HEK293T (cell line): ENCODE measurements around the gene DDX51.
A peak's percentile ranks its signal among the peaks of the same experiment; 100 is the strongest.

Experiments
- CTCF ChIA-PET: fragments of 350-600 bp; formaldehyde crosslinking; extraction: SDS; loops from one replicate; lab custom pipeline; 2021; ENCODE audit warnings: antibody characterized with exemption, inconsistent platforms; lab: Yijun Ruan, JAX
- POLR2A ChIA-PET: fragments of 350-600 bp; formaldehyde crosslinking; extraction: SDS; loops from one replicate; lab custom pipeline; 2020; ENCODE audit warnings: antibody characterized with exemption, inconsistent platforms; lab: Yijun Ruan, JAX
- DNase-seq: peaks from one replicate; pipeline ENCODE4 v3.0.0; 2012; ENCODE audit warnings: mixed read lengths; ENCODE audit errors: extremely low spot score
- ARNT ChIP-seq: fragments of 450-650 bp; IDR thresholded peaks from 2 replicates; pipeline ENCODE4 v1.6.1; 2017; ENCODE audit warnings: mild to moderate bottlenecking
- BHLHE40 ChIP-seq: fragments of 450-650 bp; IDR thresholded peaks from 2 replicates; pipeline ENCODE4 v1.6.1; 2016; ENCODE audit warnings: mild to moderate bottlenecking, moderate library complexity, borderline replicate concordance
- CTBP1 ChIP-seq: fragments of 450-650 bp; IDR thresholded peaks from 2 replicates; pipeline ENCODE4 v1.6.1; 2016; ENCODE audit warnings: borderline replicate concordance
- ELF4 ChIP-seq: fragments of 450-650 bp; IDR thresholded peaks from 2 replicates; pipeline ENCODE4 v1.6.1; 2017; ENCODE audit warnings: antibody characterized with exemption
- FOXA1 ChIP-seq: fragments of 450-650 bp; IDR thresholded peaks from 2 replicates; pipeline ENCODE4 v1.6.1; 2016; ENCODE audit warnings: mild to moderate bottlenecking
- FOXK2 ChIP-seq: fragments of 450-650 bp; IDR thresholded peaks from 2 replicates; pipeline ENCODE4 v1.6.1; 2016; ENCODE audit warnings: mild to moderate bottlenecking
- FOXM1 ChIP-seq: fragments of 450-650 bp; IDR thresholded peaks from 2 replicates; pipeline ENCODE4 v1.6.1; 2017; ENCODE audit warnings: mild to moderate bottlenecking, borderline replicate concordance
- HDGF ChIP-seq: fragments of 450-650 bp; IDR thresholded peaks from 2 replicates; pipeline ENCODE4 v1.6.1; 2017; ENCODE audit warnings: antibody characterized with exemption, borderline replicate concordance
- L3MBTL2 ChIP-seq: fragments of 450-650 bp; conservative IDR thresholded peaks from 2 replicates; pipeline ENCODE4 v1.6.1; 2016; ENCODE audit warnings: mild to moderate bottlenecking
- LEF1 ChIP-seq: fragments of 450-650 bp; IDR thresholded peaks from 2 replicates; pipeline ENCODE4 v1.6.1; 2017; ENCODE audit warnings: mild to moderate bottlenecking, borderline replicate concordance
- NFRKB ChIP-seq: fragments of 450-650 bp; IDR thresholded peaks from 2 replicates; pipeline ENCODE4 v1.6.1; 2016; ENCODE audit warnings: mild to moderate bottlenecking, moderate library complexity
- SP1 ChIP-seq: fragments of 450-650 bp; IDR thresholded peaks from 2 replicates; pipeline ENCODE4 v1.6.1; 2017
- SUZ12 ChIP-seq: fragments of 450-650 bp; IDR thresholded peaks from 2 replicates; pipeline ENCODE4 v1.6.1; 2016; ENCODE audit warnings: mild to moderate bottlenecking
- TARDBP ChIP-seq: fragments of 450-650 bp; IDR thresholded peaks from 2 replicates; pipeline ENCODE4 v1.6.1; 2016
- ZNF384 ChIP-seq: fragments of 450-650 bp; IDR thresholded peaks from 2 replicates; pipeline ENCODE4 v1.6.1; 2016
- TF ChIP-seq, protein P1 (sequence below): fragments of 450-650 bp; IDR thresholded peaks from 2 replicates; pipeline ENCODE4 v1.6.1; 2016

The DDX51 gene, protein sequence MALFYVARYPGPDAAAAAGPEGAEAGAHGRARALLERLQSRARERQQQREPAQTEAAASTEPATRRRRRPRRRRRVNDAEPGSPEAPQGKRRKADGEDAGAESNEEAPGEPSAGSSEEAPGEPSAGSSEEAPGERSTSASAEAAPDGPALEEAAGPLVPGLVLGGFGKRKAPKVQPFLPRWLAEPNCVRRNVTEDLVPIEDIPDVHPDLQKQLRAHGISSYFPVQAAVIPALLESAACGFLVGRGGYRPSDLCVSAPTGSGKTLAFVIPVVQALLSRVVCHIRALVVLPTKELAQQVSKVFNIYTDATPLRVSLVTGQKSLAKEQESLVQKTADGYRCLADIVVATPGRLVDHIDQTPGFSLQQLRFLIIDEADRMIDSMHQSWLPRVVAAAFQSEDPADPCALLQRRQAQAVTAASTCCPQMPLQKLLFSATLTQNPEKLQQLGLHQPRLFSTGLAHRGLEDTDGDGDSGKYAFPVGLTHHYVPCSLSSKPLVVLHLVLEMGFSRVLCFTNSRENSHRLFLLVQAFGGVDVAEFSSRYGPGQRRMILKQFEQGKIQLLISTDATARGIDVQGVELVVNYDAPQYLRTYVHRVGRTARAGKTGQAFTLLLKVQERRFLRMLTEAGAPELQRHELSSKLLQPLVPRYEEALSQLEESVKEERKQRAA

DNA sequence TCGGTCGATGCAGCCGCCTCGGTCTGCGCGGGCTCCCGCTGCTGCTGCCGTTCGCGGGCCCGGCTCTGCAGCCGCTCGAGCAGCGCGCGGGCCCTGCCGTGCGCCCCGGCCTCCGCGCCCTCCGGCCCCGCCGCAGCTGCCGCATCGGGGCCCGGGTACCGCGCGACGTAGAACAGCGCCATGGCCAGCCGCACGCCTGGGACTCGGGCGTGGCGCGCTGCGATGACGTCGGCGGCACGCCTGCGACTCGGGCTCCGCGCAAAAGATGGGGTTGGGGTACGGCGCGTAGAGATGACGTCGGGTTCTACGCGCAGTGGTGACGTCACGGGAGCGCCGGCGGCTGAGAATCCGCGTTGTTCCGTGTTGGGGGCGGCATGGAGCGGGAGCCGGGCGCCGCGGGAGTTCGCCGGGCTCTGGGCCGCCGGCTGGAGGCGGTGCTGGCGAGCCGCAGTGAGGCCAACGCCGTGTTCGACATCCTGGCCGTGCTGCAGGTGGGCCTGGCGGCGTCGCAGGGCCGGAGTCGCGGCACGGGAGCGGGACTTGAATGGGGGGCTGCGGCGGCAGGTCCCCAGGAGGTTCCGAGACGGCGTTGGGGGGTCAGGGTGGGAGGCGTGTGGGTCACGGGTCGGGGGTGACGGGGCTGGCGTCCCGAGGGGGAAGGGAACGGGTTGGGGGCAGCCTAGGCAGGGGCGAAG, at the start of gene DDX51, which contains the start of gene NOC4L:
TSS of gene DDX51 (minus strand) at position 205 of the 695 bp plus-strand sequence. CDS start at position 182, 23 bp downstream.
TSS of gene NOC4L (plus strand) at position 343 of the 695 bp plus-strand sequence. CDS start at position 375, 32 bp downstream.
- CTCF ChIA-PET, result no interaction called here
- TF ChIP-seq L3MBTL2 (no peak), FOXA1 (no peak), BHLHE40 (no peak), ELF4 (peak; percentile 26), FOXM1 (no peak), SP1 (no peak), HDGF (no peak), ZNF384 (no peak), FOXK2 (no peak), CTBP1 (no peak), TARDBP (no peak), ARNT (0 out of 2 replicates have a peak, but pooled peaks have one; percentile 3)
- peak; percentile 97 for DNase-seq
- POLR2A ChIA-PET, result no interaction called here

DNA sequence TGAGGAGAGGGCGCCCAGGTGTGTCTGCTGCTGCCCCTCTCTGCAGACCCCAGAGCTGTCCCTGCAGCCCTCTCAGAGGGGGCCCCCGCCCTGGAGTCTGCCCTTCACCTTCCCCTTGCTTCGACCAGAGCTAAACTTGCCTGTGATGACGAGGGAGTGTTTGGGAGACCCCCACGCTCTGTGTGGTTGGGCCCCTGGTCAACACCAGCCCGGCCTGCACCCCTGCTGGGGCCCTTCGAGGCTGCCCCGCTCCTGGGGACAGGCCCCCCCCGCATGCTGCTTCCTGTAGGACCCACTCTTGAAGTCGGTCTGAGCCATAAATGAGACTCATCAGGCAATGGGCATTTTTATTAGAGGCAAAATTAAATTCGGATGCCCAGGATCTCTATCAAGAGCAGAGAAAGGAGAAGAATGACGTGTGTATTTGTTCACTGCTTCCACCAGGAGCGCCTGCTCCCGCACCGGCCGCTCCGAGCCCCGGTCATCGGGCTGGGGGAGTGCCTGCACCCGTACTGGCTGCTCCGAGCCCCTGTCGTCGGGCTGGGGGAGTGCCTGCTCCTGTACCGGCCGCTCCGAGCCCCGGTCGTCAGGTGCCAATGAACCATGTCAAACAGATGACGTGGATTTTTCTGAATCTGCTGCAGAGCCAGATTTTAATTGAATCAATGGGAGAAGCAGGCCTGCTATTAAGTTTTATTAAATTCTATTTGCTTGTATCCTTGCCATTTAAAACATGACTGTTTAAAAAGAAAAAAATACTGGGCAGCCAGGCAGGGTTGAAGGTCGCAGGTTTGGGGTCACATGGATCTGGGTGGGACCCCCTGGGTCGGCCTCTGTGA, 47.8 kb upstream of the DDX51 start:
- POLR2A ChIA-PET, result no interaction called here
- CTCF ChIA-PET, result no interaction called here
- no peak for DNase-seq
- TF ChIP-seq, protein P1, sequence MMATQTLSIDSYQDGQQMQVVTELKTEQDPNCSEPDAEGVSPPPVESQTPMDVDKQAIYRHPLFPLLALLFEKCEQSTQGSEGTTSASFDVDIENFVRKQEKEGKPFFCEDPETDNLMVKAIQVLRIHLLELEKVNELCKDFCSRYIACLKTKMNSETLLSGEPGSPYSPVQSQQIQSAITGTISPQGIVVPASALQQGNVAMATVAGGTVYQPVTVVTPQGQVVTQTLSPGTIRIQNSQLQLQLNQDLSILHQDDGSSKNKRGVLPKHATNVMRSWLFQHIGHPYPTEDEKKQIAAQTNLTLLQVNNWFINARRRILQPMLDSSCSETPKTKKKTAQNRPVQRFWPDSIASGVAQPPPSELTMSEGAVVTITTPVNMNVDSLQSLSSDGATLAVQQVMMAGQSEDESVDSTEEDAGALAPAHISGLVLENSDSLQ, result no peak
- TF ChIP-seq BHLHE40, result no peak
- TF ChIP-seq FOXA1, result no peak
- TF ChIP-seq CTBP1, result no peak
- no peak for TF ChIP-seq FOXM1
- no peak for TF ChIP-seq NFRKB
- no peak for TF ChIP-seq TARDBP
- TF ChIP-seq HDGF, result no peak
- TF ChIP-seq L3MBTL2, result no peak
- no peak for TF ChIP-seq SP1
- no peak for TF ChIP-seq SUZ12
- no peak for TF ChIP-seq ARNT
- TF ChIP-seq FOXK2, result no peak
- TF ChIP-seq ELF4, result no peak
- no peak for TF ChIP-seq ZNF384
- TF ChIP-seq LEF1, result no peak

DNA sequence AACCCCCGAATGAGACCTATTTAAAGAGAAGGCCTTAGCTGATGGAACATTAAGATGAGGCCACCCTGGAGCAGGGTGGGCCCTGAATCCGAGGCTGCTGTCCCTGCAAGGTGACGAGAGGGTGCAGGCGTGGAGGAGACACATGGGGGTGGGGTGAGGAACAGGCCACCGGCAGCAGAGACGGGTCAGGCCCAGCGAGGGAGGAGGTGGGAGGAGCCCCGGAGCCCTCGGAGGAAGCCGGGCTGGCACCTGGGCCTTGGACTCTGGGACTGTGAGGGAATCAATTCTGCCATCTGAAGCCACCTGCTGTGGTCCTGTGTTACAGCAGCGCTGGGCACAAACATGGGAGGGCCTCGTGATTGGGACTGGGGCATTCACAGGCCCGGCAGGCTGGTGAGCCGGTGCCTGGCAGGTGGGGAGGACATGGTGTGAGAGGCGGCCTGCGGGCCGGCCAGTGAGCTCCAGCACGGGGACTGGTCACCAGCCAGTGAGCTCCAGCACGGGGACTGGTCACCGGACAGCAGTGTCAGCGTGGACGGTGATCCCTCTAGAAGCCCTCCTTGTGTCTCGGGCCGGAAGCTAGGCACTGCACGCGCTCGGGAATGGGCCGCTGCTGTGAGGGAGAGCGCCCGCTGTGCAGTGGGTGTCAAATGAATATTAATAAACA, 46.8 kb upstream of the DDX51 start:
- no peak for DNase-seq
- POLR2A ChIA-PET, result no interaction called here
- CTCF ChIA-PET, result no interaction called here
- TF ChIP-seq, protein P1, result no peak
- TF ChIP-seq ARNT (no peak), SP1 (no peak), LEF1 (no peak), FOXA1 (no peak), TARDBP (no peak), CTBP1 (no peak), ZNF384 (no peak), HDGF (no peak), FOXM1 (no peak), NFRKB (no peak)

DNA sequence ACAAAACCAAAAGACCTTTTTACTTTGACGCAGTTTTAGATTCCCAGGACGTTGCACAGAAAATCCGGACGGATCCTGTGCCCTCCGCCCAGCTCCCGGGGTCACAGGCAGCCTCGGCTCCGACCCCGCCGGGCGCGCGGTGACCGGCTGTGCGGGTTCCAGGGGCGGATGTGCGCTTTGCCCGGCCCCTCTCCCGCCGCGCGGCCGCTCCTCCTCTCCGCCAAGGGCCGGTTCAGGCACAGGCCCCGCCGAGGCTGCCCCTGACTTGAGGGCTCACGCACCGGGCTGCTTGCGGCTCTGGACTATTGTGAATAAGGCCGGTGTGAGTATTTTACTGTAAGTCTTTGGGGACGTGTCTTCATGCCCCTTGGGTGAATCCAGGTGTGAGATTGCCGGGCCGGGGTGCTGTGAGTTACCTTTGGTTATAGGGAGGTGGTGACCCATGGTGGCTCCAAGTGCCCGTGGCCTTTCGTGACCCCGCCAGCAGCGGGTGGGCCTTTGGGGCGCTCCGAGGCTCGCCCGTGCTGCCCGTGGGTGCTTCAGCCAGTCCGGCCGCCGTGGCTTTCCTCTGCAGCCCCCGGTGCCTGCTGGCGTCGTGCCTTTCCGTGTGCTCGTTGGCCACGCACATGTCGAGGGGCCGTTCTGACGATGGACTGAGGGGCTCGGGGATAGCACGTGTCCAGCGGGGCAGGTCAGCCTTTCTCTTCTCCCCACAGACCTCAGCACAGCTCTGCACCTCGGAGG, 46.1 kb upstream of the DDX51 start:
- peak; percentile 51 for DNase-seq
- CTCF ChIA-PET, result no interaction called here
- no peak for TF ChIP-seq FOXK2
- no peak for TF ChIP-seq ARNT
- POLR2A ChIA-PET, result interaction anchor here (0.7 kb wide), 1 partner anchor 11 kb away, joined by 3 read pairs; no protein-coding TSS in a partner anchor
